T1000 (cell line): Measurements from ENCODE around the gene DNAJB13.
A peak's percentile ranks its signal among the peaks of the same experiment; 100 is the strongest.
"Not testable (repeated sequence)": the region's sequence is repeated elsewhere in the genome, so short reads cannot be mapped to it uniquely, and the experiment has no call there.

Experiments used
- DNase-seq: peaks from one replicate; lab custom pipeline; 2025; ENCODE audit warnings: mixed read lengths; lab: John Stamatoyannopoulos, UW

DNAJB13 gene

GRCh38 chr11:73977856-73978519 is 27.2 kb downstream of the DNAJB13 start:
- DNase-seq, result no peak

DNA sequence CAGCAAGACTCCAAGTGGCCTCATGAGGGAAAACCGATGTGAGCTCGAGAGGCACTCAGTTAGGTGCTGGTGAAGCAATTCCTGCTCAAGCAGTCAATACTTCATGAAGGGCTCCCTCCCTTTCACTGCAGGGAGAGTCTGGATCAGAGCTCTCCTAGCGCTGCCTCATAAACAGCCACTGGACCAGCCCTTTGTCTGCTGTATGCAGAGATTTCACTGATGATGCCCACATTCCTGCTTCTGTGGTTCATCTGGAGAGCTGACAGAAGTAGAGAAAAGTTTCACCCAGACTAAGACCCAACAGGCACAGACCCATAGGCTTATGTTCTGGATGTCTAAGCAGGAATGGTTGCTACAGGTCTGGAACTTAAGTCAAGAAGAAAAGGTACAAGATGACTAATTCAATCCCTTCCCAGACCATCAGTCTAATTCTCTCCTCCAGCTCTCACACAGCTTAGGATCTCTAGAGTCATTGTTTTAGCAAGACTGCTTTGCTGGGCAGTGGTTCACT is 27.8 kb downstream of the DNAJB13 start:
- no peak for DNase-seq

DNA sequence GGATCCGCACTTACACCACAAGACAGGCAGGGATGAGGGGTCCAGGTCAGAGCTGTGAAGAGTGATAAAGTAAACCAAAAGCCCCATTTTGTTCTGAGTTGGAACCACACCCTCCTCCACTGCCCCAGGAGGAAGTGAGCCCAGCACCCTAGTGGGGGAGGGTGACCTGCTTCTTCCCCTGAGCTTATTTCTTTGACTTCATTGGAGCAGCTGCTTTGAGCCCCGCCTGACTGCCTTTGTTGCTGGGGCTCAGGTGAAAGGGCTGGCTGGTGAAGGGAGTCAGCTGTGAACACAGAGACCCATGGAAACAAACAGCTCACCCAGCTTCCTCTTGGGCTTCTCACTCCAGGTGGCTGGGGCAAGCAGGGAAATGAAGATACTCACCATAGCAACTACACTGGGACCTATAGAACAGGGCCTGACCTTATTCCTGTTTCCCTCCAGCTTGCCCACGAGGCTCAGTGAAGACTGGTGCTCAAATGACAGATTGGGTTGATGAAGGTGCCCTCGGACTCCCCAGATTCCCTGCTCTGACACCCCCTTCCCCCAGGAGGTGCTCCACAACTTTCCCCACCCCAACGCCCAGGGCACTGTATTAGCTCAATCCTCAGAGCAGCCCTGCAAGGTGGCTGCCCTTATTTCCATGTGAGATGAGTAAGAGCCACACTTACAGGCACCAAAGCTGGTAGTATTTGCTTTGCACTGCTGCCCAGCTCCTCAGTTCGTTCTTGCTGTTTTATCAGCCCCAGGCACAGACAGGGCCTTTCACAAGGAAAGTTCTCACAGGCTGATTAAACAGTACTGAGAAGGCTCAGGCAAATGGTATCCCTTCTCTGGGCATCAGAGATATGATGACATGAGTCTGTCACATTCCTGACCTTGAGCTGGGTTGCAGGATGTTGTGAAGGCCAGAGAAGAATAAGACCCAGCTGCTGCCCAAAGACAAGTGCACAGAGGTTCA is 29.5 kb downstream of the DNAJB13 start:
- no peak for DNase-seq

DNA sequence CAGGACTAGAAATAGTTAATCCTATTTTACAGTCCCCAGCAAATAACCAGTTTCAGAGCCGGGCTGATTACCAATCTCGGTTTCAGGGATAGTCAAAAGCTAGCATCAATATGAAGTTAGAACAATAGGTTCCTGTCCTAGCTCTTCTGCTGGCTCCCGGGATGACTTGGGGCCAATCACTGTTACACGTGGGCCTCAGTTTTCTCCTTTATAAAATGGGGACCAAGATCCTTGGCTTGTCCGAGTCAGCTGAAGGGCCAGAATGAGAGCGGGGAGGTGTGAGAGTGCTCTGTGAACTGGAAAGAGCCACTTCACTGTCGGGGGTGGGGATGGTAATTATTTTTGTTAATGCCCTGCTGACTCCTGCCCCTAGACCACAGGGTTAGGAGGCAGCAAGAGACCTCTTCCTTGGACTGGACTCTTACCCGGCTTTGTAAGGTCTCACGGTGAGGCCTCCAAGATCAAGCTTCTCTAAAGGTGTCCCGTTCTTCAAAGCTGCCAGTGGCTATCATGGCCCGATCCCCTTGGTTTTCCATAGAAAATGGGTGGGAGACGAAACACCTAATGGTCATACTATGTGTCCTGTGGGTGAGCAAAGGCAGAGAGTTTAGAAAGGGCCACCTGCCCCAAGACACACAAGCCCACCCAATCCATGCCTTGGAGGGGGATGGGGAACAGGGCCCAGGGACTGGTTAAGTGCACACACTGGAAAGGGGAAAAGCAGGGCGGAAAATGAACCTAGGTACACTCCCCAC is 30.4 kb downstream of the DNAJB13 start:
- no peak for DNase-seq

DNA sequence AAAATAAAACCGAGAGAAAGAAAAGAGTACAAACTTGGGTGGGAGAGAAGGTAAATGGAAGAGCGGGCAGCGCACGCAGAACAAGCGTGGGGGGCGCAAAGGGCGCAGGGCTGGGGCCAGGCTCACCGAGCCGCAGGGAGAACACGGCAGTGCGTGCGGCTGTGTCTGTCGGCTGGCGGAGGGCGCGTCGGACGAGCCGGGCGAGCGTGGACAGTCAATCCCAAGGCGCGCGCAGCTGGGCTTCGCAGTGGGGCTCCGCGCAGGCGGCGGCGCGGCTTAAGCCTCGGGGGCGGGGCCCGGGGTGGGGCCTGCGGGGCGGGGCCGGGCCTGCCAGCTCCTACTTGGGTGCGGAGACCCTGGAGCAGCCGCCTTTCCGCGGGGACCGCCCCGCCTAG is 31.8 kb downstream of the DNAJB13 start, which contains the start of gene UCP2:
UCP2 (minus strand) TSS at position 249 of the 395 bp plus-strand sequence. CDS start 4,465 bp downstream, outside the sequence.
- peak; percentile 85 for DNase-seq

- peak; percentile 85 for DNase-seq
Observed at GRCh38 chr11:73982990-73983740, 32.3 kb downstream of the DNAJB13 start.

GRCh38 chr11:73983741-73984538 is 33.1 kb downstream of the DNAJB13 start:
- no peak for DNase-seq

DNA sequence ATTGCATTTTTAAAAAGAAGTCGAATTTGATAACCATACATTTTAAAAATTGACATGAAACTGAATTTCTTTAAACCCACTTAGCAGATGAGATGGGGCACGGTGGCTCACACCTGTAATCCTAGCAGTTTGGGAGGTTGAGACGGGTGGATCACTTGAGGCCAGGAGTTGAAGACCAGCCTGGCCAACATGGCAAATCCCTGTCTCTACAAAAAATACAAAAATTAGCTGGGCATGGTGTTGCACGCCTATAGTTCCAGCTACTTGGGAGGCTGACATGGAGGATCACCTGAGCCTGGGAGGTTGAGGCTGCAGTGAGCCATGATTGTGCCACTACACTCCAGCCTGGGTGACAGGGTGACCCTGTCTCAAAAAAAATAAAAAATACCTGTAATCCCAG is 34.8 kb downstream of the DNAJB13 start:
- not testable (repeated sequence) for DNase-seq

DNA sequence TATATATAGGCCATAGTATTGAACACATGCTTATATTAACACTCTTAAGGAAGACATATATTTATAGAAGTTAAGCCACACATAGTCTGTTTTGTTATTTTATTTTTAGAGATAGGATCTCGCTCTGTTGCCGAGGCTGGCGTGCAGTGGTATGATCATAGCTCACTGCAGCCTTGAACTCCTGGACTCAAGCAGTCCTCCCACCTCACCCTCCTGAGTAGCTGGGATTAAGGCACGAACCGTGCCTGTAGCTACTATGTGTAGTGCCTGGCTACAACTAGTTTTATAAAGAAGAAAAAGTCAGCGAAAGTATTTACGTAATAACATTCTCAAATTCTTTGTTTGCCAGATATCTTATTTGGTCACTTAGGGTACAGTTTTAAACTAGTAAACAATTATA is 37.4 kb downstream of the DNAJB13 start:
- DNase-seq, result no peak

- no peak for DNase-seq
Observed at GRCh38 chr11:73989156-73989555, 38.3 kb downstream of the DNAJB13 start.

- DNase-seq, result no peak
Observed at GRCh38 chr11:73990730-73991129, 39.9 kb downstream of the DNAJB13 start.

GRCh38 chr11:73991471-73992006 is 40.7 kb downstream of the DNAJB13 start:
- DNase-seq, result no peak

DNA sequence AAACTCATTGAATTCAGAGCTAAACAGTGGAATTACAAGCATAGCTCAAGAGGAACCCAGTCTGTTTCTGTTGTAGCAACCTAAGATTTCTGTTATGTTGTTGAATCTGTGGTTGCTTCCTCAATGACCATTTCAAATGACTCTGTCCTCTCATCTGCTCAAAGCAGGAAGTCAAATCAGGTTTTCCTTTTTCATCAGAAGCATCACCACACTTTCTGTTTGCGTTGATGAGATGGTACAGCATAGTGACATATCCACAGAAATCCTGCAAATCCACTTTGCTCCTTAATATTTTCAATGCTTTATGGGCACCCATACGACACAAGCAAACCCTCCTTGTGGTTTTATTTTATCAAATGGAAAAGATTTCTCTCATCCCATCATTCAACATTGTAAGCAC is 44.4 kb downstream of the DNAJB13 start:
- no peak for DNase-seq

DNA sequence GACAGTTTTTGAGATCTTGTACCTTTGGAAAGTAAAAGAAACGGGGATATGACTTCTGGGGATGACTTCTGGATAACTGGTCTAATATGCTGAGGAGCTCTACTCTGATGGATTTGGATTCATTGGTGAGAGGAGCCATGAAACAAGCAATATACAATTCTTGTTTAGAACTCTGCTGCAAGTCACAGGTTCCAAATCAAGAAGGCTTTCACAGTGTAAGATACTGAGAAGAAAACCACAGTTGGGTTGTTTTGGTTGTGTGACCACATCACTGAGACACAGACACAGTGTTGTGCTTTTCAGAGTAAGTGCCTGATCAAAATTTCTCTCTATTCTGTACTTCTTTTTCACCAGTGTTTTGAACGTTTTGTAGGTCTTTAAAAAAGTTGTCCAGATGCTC is 44.9 kb downstream of the DNAJB13 start:
- DNase-seq, result no peak

DNA sequence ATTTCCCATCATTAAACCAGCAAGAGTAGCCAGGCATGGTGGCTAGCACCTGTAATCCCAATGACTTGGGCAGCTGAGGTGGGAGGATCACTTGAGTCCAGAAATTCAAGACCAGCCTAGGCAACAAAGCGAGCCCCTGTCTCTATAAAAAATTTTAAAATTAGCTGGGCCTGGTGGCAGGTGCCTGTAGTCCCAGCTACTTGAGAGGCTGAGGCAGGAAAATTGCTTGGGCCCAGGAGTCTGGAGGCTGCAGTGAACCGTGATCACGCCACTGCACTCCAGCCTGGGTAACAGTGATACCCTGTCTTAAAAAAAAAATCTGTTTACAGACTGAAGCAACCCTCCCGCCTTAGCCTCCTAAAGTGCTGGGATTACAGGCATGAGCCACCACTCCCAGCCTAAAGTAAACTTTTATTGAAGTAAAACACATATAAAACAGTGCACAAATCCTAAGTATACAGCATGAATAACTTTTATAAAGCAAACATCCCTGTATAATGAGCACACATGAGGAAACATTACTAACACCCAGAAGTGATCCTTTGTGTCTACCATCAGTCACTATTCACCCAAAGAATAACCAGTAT is 45.4 kb downstream of the DNAJB13 start:
- no peak for DNase-seq

DNA sequence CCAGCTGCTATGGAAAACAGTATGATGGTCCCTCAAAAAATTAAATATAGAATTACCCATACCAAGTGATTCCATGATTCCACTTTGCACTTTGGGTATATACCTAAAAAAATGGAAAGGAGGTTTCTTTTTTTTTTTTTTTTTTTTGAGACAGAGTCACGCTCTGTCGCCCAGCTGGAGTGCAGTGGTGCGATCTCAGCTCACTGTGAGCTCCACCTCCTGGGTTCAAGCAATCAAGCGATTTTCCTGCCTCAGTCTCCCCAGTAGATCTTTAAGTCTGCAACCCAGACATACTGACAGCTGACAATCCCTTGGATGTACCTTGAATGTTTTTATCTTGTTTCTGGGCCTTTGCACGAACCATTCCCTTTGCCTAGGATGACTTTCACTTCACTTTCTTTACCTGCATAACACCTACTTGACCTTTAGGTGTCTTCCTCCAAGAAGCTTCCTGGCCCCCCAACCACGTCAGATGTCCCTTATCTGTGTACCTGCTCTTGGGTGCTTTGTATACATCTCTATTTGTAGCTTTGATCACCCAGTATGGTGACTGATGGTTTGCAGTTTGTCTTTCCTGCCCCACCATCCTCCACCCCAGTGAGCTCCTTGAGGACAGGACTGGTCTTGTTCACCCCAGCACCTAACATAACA is 46.4 kb downstream of the DNAJB13 start:
- no peak for DNase-seq

- no peak for DNase-seq
Observed at GRCh38 chr11:73998846-73999575, 48.2 kb downstream of the DNAJB13 start.

GRCh38 chr11:73999581-74000306 is 48.9 kb downstream of the DNAJB13 start:
- no peak for DNase-seq
